PFSK-1 (cell line): ENCODE measurements around the gene DCDC2B.

ENCODE experiments used
- POLR2AphosphoS5 ChIP-seq: IDR thresholded peaks from 2 replicates; pipeline ENCODE4 v1.6.1; 2012; ENCODE audit warnings: low read depth, mild to moderate bottlenecking, control low read depth, low read length, moderate library complexity
- TAF1 ChIP-seq: IDR thresholded peaks from 2 replicates; pipeline ENCODE4 v1.6.1; 2012; ENCODE audit warnings: low read length, control low read depth, borderline replicate concordance; ENCODE audit not compliant: insufficient read depth

DNA sequence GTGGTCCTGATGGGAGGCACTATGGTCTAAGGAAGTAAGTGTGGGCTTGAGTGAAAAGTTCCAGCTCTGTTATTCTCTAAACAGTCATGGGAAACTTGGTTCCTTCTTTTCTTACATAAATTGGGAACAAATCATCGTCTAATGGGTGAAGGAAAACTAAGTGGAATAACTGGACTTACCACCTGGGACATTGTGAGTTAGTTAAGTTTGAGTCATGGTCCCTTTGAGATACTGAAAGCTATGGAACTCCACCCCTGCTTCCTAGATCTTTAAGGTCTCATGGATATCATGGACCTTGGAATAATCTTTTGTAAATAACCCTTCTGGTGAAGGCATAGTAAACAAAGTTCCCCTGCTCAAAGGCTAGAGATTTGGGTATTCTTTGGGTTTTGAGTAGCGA, 45.5 kb upstream of the DCDC2B start:
- TF ChIP-seq TAF1, result no peak
- TF ChIP-seq POLR2AphosphoS5, result no peak
